ENCODE data around the gene DOHH. TPM values are rescaled to one million over a fixed set of nuclear protein-coding genes. Genes with fewer than 3 reads are reported as not detected.
A peak's percentile ranks its signal among the peaks of the same experiment; 100 is the strongest.

DOHH gene
- total and polyA plus RNA-seq, 9 of the 15 experiments (the other 6 are each of a cell fraction or from before 2014, with no cell fraction given), result 0.14 to 47.2 (median 5.1) TPM

DNA sequence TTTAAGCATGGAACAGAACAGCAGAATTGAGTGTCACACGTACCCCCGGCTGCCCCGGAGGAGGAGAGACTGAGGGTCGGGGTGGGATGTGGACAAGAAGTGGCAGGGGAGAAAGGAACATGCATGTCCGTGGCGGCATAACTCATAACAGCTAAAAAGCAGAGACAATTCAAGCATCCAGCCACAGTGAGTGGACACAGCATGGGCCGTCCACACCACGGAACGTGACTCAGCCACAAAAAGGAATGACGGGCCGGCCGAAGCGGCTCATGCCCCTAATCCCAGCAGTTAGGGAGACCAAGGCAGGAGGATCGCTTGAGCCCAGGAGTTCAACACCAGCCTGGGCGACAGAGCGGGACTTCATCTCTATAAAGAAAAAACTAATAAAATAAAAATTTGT is 7.6 kb downstream of the DOHH start (continued):
- TF ChIP-seq HDGF (IDR thresholded peaks at IDR 0.05) (no peak), GTF2A2 (tag; IDR thresholded peaks at IDR 0.05) (no peak), ZC3H11A (IDR thresholded peaks at IDR 0.05; ENCODE audit: low read depth, low read length) (no peak)

- no peak overlapping the region for H2AFZ ChIP-seq (ENCODE audit: low read depth, low read length)
- intact Hi-C loops (cut with micrococcal nuclease), result no loop called here
- H3K4me3 ChIP-seq, result no peak overlapping the region
- no TSS peak for BruUV-seq (replicated peaks)
- peaks cover 66% of the 10 kb centered on the region for H3K36me3 ChIP-seq (ENCODE audit: control insufficient read depth, insufficient read depth, low read length)
- WGBS (ENCODE audit: insufficient coverage, low coverage, missing lambda C conversion rate), result 98% methylated on average over 13 of the region's 45 CpGs
- no peak for ATAC-seq
- H3K27me3 ChIP-seq (ENCODE audit: control insufficient read depth in 2 of 2, insufficient read depth in 2 of 2, low read length in 2 of 2), result no peaks in the 10 kb centered on the region
- H3K9me3 ChIP-seq (replicated peaks; ENCODE audit: control insufficient read depth, insufficient read depth, low read depth, low read length), result no peaks in the 10 kb centered on the region
- no peak for DNase-seq (ENCODE audit: extremely low read depth in 1 of 4, low spot score in 3 of 4)
- ChIA-PET POLR2A (no interaction called here), CTCF (ENCODE audit: low intra/inter-chr PET ratio) (no interaction called here)
- no peak overlapping the region for H3K27ac ChIP-seq (ENCODE audit: extremely low read depth, low read depth, low read length)
- TF ChIP-seq BRCA1 (IDR thresholded peaks at IDR 0.05) (no peak), BRCA1 (CRISPR knock-in tag; IDR thresholded peaks at IDR 0.05) (no peak), ZNF121 (CRISPR knock-in tag; conservative IDR thresholded peaks at IDR 0.05) (no peak), NR1H2 (CRISPR knock-in tag; IDR thresholded peaks at IDR 0.05) (no peak), TAL1 (IDR thresholded peaks at IDR 0.05) (no peak), ZNF263 (CRISPR knock-in tag; IDR thresholded peaks at IDR 0.05; ENCODE audit: borderline replicate concordance) (no peak), RBM39 (optimal IDR thresholded peaks at IDR 0.05; ENCODE audit: low read depth, low read length) (no peak), RBFOX2 (IDR thresholded peaks at IDR 0.05; ENCODE audit: low read depth, low read length) (0 out of 2 replicates have a peak, but pooled peaks have one; percentile 36), ZNF143 (CRISPR knock-in tag; IDR thresholded peaks at IDR 0.05) (no peak)
- in situ Hi-C loops (cut with MboI), result no loop called here
- H3K9me1 ChIP-seq (ENCODE audit: control insufficient read depth, insufficient read depth, low read length), result no peaks in the 10 kb centered on the region
- FAIRE-seq, result no peak
- H3K4me1 ChIP-seq (replicated peaks in 1 of 2; ENCODE audit: control insufficient read depth in 2 of 2, insufficient read depth in 2 of 2, low read length in 2 of 2), result peaks cover 0 to 32% of the 10 kb centered on the region in 2 experiments; a peak in 2 of 5 replicates
- peaks cover 6% of the 10 kb centered on the region for H3K79me2 ChIP-seq (ENCODE audit: control insufficient read depth, insufficient read depth, low read length)
- no peak overlapping the region for H3K9ac ChIP-seq (ENCODE audit: insufficient read depth in 1 of 2, low read depth in 2 of 2, low read length in 2 of 2)
- no peak overlapping the region for H3K4me2 ChIP-seq (ENCODE audit: insufficient read depth, low read length)
- H4K20me1 ChIP-seq (replicated peaks; ENCODE audit: control insufficient read depth, insufficient read depth, low read length), result no peaks in the 10 kb centered on the region
These were observed 8.2 kb downstream of the DOHH start for GRCh38 chr19:3492131-3492839.
